HepG2 (cell line): Measurements from ENCODE around the gene IL17C. TPM values are rescaled to one million over a fixed set of nuclear protein-coding genes. Genes with fewer than 3 reads are reported as not detected.

Source experiments
- ATAC-seq: fragments of 200-7000 bp; cut with Tn5 transposase; 3 replicates; pipeline ENCODE4 v1.9.1; 2020; ENCODE audit warnings: mild to moderate bottlenecking, moderate library complexity
- BruUV-seq: library from RNA; stranded (reverse); fragments of 400-500 nt; replicated peaks from 2 replicates; lab custom pipeline; 2021; lab: Mats Ljungman, UMichigan
- CTCF ChIA-PET: fragments of 300-600 bp; formaldehyde crosslinking; extraction: SDS; loops from one replicate; lab custom pipeline; 2021; ENCODE audit warnings: low total read pairs, inconsistent platforms, low intra/inter-chr PET ratio; lab: Yijun Ruan, JAX
- POLR2A ChIA-PET: fragments of 350-600 bp; sonication (Branson Sonifier 250); formaldehyde crosslinking; loops from one replicate; lab custom pipeline; 2020; ENCODE audit warnings: antibody characterized with exemption, inconsistent platforms; lab: Yijun Ruan, JAX
- DNase-seq: peaks from one replicate; pipeline ENCODE4 v3.0.0-alpha.2; 2015; ENCODE audit warnings: low spot score
- FAIRE-seq: peaks from 3 replicates; lab custom pipeline; 2011; peaks lifted over from hg19 to GRCh38; lab: Jason Lieb, UNC
- H2AFZ ChIP-seq: one replicate; pipeline ENCODE4 v1.6.1; 2011; ENCODE audit warnings: low read length, inconsistent platforms
- H3K27ac ChIP-seq: fragments of 300-600 bp; 3 replicates; pipeline ENCODE4 v1.8.0; 2011; ENCODE audit warnings: mixed run types, mild to moderate bottlenecking, mixed read lengths, low read length, inconsistent platforms; ENCODE audit not compliant: insufficient read depth; ENCODE audit errors: extremely low read length
- H3K27me3 ChIP-seq, 2 experiments: fragments of 200-600 bp in 1 of 2; 2 replicates in 1 of 2; 3 replicates in 1 of 2; pipeline versions ENCODE4 v1.6.0 to v1.8.0; 2011; ENCODE audit warnings: low read length in 2 of 2, mild to moderate bottlenecking in 2 of 2, moderate library complexity in 2 of 2, inconsistent platforms in 1 of 2; ENCODE audit not compliant: insufficient read depth in 2 of 2, control insufficient read depth in 1 of 2
- H3K36me3 ChIP-seq, 2 experiments: fragments of 200-600 bp in 1 of 2; replicated peaks in 1 of 2; 2 replicates in 1 of 2; 3 replicates in 1 of 2; pipeline versions ENCODE4 v1.5.1 to v1.8.0; 2011; ENCODE audit warnings: low read length in 2 of 2, inconsistent platforms in 1 of 2; ENCODE audit not compliant: insufficient read depth in 2 of 2, control insufficient read depth in 1 of 2
- H3K4me1 ChIP-seq: 2 replicates; pipeline ENCODE4 v1.5.1; 2012; ENCODE audit warnings: low read length, inconsistent platforms; ENCODE audit not compliant: insufficient read depth
- H3K4me2 ChIP-seq: 2 replicates; pipeline ENCODE4 v1.6.0; 2011; ENCODE audit warnings: low read depth, low read length, inconsistent platforms
- H3K4me3 ChIP-seq, 3 experiments: fragments of 200-600 bp in 1 of 3; sonication (generic), shearing (Covaris generic) in 1 of 3; replicated peaks in 1 of 3; 2 replicates each; pipeline ENCODE4 v1.5.1; 2011 to 2016; ENCODE audit warnings: low read length in 3 of 3, inconsistent platforms in 2 of 3, low read depth in 2 of 3, mild to moderate bottlenecking in 2 of 3, control low read depth in 1 of 3, mixed read lengths in 1 of 3; ENCODE audit not compliant: insufficient read depth in 1 of 3
- H3K79me2 ChIP-seq: one replicate; pipeline ENCODE4 v1.6.1; 2011; ENCODE audit warnings: low read length, inconsistent platforms; ENCODE audit not compliant: insufficient read depth
- H3K9ac ChIP-seq: 2 replicates; pipeline ENCODE4 v1.6.0; 2011; ENCODE audit warnings: mild to moderate bottlenecking, low read depth, low read length, inconsistent platforms; ENCODE audit not compliant: insufficient read depth
- H3K9me3 ChIP-seq: 2 replicates; pipeline ENCODE4 v1.5.1; 2012; ENCODE audit warnings: mild to moderate bottlenecking, low read length
- H4K20me1 ChIP-seq: 2 replicates; pipeline ENCODE4 v1.6.0; 2011; ENCODE audit warnings: inconsistent platforms, mild to moderate bottlenecking, low read length, moderate library complexity; ENCODE audit not compliant: insufficient read depth
- FOXA1 ChIP-seq, 2 experiments: fragments of 450-650 bp in 1 of 2; sonication (generic) in 1 of 2; formaldehyde crosslinking in 1 of 2; IDR thresholded peaks; 2 replicates each; pipeline versions ENCODE4 v1.4.0 to v1.6.1; 2016 to 2020; ENCODE audit warnings: missing genetic modification reagents in 1 of 2
- FOXA3 ChIP-seq: IDR thresholded peaks from 2 replicates; pipeline ENCODE4 v1.6.1; 2016; ENCODE audit warnings: missing genetic modification reagents, missing compliant biosample characterization
- FOXJ3 ChIP-seq: sonication (generic); formaldehyde crosslinking; IDR thresholded peaks from 2 replicates; pipeline ENCODE4 v1.4.0; 2020; ENCODE audit warnings: missing genetic modification reagents, mild to moderate bottlenecking, borderline replicate concordance
- ZNF569 ChIP-seq: sonication (generic); formaldehyde crosslinking; IDR thresholded peaks from 2 replicates; pipeline ENCODE4 v1.5.0; 2020; ENCODE audit warnings: mild to moderate bottlenecking, missing genetic modification reagents, moderate library complexity, borderline replicate concordance
- ZNF784 ChIP-seq: sonication (generic); formaldehyde crosslinking; IDR thresholded peaks from 2 replicates; pipeline ENCODE4 v1.5.1; 2020; ENCODE audit warnings: missing genetic modification reagents, mild to moderate bottlenecking, borderline replicate concordance
- WGBS: methylation state at CpG from one replicate; pipeline ENCODE4 v1.1.6; 2017; ENCODE audit warnings: low lambda C conversion rate; 5-methylcytosine and 5-hydroxymethylcytosine counted together
- in situ Hi-C: cut with HindIII; loops from 2 replicates; pipeline ENCODE4 v1.10.0; 2017; ENCODE audit warnings: low pct_unique_long_range_greater_than_20kb; ENCODE audit not compliant: extremely low pct_ligation_motif_present
- intact Hi-C: fragments of 100-400 bp; cut with micrococcal nuclease; formaldehyde crosslinking; loops from one replicate; pipeline ENCODE4 v1.10.0; 2022; ENCODE audit not compliant: unreplicated experiment
- polyA plus RNA-seq, 8 experiments: library from polyadenylated mRNA; depleted of rRNA in 3 of 8; stranded (reverse) in 7 of 8; unstranded in 1 of 8; fragments of >200 nt; fragmentation: Illumina TruSeq in 4 of 8; extraction: Trizol in 4 of 8; gene quantifications; 2 replicates each; pipeline versions ENCODE4 v1.2.1 to v1.2.3, GENCODE V29; 2011 to 2016; ENCODE audit warnings: low read depth in 4 of 8, missing spikeins in 1 of 8, mixed read lengths in 1 of 8; ENCODE audit not compliant: insufficient read depth in 1 of 8
- total RNA-seq, 5 experiments: library from RNA; depleted of rRNA; stranded (reverse); fragments of >200 nt; fragmentation: Illumina TruSeq; extraction: Trizol; gene quantifications; 2 replicates each; pipeline ENCODE4 v1.2.3, GENCODE V29; 2016; ENCODE audit warnings: low read depth in 1 of 5
- TF ChIP-seq, protein P1 (sequence below): sonication (generic); formaldehyde crosslinking; IDR thresholded peaks from 2 replicates; pipeline ENCODE4 v1.4.0; 2020; ENCODE audit warnings: missing genetic modification reagents

IL17C gene
- total and polyA plus RNA-seq, 2 of the 13 experiments (the other 11 are each of a cell fraction or from before 2014, with no cell fraction given): not detected

DNA sequence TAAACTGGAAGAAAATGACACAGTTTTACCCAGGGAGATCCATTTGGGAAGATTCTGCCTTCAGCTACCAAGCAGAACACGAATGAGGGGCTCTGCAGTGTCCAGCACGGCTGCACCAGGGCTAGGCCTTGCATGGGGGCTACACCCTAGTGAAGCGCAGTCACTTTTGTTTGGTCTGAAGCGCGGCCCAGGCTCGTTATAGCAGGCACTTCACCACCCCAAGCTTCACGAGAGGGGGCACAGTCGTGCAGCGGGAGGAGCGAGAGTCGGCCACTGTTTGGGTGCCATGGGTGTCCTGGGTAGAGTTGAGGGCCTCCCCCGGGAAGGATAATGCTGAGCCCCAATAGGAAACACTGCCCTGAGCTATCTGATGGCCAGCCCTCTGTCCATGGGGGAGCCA is 21.6 kb upstream of the IL17C start:
- Histone ChIP-seq H2AFZ (no peak overlapping the region), H3K4me1 (peaks cover 36% of the 10 kb centered on the region), H3K9me3 (no peaks in the 10 kb centered on the region), H3K27me3 (no peaks in the 10 kb centered on the region), H3K9ac (no peak overlapping the region), H4K20me1 (peaks cover 8% of the 10 kb centered on the region; the same call in 1 of the 2 replicates), H3K4me2 (no peak overlapping the region), H3K79me2 (peaks cover 15% of the 10 kb centered on the region), H3K4me3 (no peak overlapping the region), H3K36me3 (peaks cover 16 to 46% of the 10 kb centered on the region in 2 experiments), H3K27ac (no peak overlapping the region)
- ATAC-seq: no peak
- POLR2A ChIA-PET: interaction anchor here (1.3 to 1.7 kb wide), 2 partner anchors 33 to 47 kb away, joined by 5 read pairs; partner anchors contain the start of gene ZC3H18
- FAIRE-seq: no peak
- in situ Hi-C loops: no loop called here
- TF ChIP-seq FOXJ3 (no peak), ZNF569 (CRISPR knock-in tag) (no peak)
- DNase-seq: no peak
- CTCF ChIA-PET: no interaction called here
- 96% methylated on average over 11 of the region's 12 CpGs for WGBS
- intact Hi-C loops: no loop called here
- BruUV-seq: no TSS peak

- ChIA-PET POLR2A (interaction anchor here (1.3 to 2.7 kb wide), 6 partner anchors 20 to 47 kb away, joined by 4 to 17 read pairs (median 7); partner anchors contain the start of genes CYBA, MVD and ZC3H18), CTCF (no interaction called here)
- Histone ChIP-seq H3K9me3 (no peaks in the 10 kb centered on the region), H3K9ac (no peak overlapping the region), H3K27me3 (no peaks in the 10 kb centered on the region), H4K20me1 (peaks cover 8% of the 10 kb centered on the region; the same call in 1 of the 2 replicates), H3K79me2 (peaks cover 15% of the 10 kb centered on the region), H3K36me3 (peaks cover 18 to 48% of the 10 kb centered on the region in 2 experiments), H3K4me2 (no peak overlapping the region), H3K4me3 (no peak overlapping the region), H3K27ac (peak overlapping the region; percentile 65), H2AFZ (no peak overlapping the region), H3K4me1 (peaks cover 36% of the 10 kb centered on the region)
- DNase-seq: no peak
- no peak for FAIRE-seq
- no TSS peak for BruUV-seq
- in situ Hi-C loops (no loop called here), intact Hi-C loops (loop anchor here (1.0 kb wide), 1 partner anchor 31 kb away; no protein-coding TSS in a partner anchor)
- no peak for ATAC-seq
- TF ChIP-seq FOXA1 (IDR thresholded peaks at IDR 0.05) (no peak), FOXA1 (CRISPR knock-in tag; IDR thresholded peaks at IDR 0.05) (peak; percentile 65), FOXA3 (CRISPR knock-in tag) (peak; percentile 15; the same call in 1 of the 2 replicates), ZNF784 (CRISPR knock-in tag) (no peak)
- TF ChIP-seq, protein P1, sequence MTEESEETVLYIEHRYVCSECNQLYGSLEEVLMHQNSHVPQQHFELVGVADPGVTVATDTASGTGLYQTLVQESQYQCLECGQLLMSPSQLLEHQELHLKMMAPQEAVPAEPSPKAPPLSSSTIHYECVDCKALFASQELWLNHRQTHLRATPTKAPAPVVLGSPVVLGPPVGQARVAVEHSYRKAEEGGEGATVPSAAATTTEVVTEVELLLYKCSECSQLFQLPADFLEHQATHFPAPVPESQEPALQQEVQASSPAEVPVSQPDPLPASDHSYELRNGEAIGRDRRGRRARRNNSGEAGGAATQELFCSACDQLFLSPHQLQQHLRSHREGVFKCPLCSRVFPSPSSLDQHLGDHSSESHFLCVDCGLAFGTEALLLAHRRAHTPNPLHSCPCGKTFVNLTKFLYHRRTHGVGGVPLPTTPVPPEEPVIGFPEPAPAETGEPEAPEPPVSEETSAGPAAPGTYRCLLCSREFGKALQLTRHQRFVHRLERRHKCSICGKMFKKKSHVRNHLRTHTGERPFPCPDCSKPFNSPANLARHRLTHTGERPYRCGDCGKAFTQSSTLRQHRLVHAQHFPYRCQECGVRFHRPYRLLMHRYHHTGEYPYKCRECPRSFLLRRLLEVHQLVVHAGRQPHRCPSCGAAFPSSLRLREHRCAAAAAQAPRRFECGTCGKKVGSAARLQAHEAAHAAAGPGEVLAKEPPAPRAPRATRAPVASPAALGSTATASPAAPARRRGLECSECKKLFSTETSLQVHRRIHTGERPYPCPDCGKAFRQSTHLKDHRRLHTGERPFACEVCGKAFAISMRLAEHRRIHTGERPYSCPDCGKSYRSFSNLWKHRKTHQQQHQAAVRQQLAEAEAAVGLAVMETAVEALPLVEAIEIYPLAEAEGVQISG (CRISPR knock-in tag): 0 out of 2 replicates have a peak, but pooled peaks have one; percentile 30
- WGBS: 88% methylated on average over 20 of the region's 20 CpGs
These were observed 20.9 kb upstream of the IL17C start for GRCh38 chr16:88617268-88618031.
